ENCODE measurements around the gene ADH5.

The ADH5 gene

DNA sequence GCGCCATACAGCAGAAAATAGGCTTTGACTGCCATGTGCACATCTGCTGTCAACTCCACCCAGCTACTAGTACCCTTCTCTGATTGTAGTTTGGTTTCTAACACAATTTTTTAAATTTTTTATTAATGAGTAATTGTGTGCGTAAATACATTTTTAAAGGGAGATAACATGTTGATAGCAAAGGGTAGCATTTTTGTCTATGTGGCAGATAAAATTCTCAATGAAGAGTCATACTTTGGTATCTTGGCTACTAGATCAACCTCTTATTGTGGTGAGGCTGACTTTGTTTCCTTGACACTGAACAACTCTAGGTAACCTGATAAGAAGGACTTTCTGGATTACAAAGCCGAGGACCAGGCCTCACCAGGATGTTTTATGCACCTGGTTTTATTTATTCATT lies 46.0 kb upstream of the ADH5 start:
- H3K4me1 ChIP-seq (ENCODE audit: low read length), result no peaks in the 10 kb centered on the region
- no peaks in the 10 kb centered on the region for H3F3A ChIP-seq (ENCODE audit: insufficient read depth, low read length)
- no peak overlapping the region for H3K4me3 ChIP-seq (ENCODE audit: low read length)
- no peaks in the 10 kb centered on the region for H4K20me1 ChIP-seq (ENCODE audit: insufficient read depth, low read length)
- H3K36me3 ChIP-seq (replicated peaks; ENCODE audit: insufficient read depth, low read length), result no peaks in the 10 kb centered on the region
- no peak overlapping the region for H2AFZ ChIP-seq (ENCODE audit: low read length)
- H3K27me3 ChIP-seq (replicated peaks; ENCODE audit: insufficient read depth, low read length), result no peaks in the 10 kb centered on the region
- H3K4me2 ChIP-seq (ENCODE audit: low read depth, low read length), result no peak overlapping the region
- no peaks in the 10 kb centered on the region for H3K9me2 ChIP-seq (replicated peaks; ENCODE audit: insufficient read depth, low read length)
- no peak overlapping the region for H3K9ac ChIP-seq (ENCODE audit: low read length)
- no peak for DNase-seq
- no peak for TF ChIP-seq EZH2phosphoT487 (IDR thresholded peaks at IDR 0.05; ENCODE audit: low read length)
- TF ChIP-seq, protein P1, sequence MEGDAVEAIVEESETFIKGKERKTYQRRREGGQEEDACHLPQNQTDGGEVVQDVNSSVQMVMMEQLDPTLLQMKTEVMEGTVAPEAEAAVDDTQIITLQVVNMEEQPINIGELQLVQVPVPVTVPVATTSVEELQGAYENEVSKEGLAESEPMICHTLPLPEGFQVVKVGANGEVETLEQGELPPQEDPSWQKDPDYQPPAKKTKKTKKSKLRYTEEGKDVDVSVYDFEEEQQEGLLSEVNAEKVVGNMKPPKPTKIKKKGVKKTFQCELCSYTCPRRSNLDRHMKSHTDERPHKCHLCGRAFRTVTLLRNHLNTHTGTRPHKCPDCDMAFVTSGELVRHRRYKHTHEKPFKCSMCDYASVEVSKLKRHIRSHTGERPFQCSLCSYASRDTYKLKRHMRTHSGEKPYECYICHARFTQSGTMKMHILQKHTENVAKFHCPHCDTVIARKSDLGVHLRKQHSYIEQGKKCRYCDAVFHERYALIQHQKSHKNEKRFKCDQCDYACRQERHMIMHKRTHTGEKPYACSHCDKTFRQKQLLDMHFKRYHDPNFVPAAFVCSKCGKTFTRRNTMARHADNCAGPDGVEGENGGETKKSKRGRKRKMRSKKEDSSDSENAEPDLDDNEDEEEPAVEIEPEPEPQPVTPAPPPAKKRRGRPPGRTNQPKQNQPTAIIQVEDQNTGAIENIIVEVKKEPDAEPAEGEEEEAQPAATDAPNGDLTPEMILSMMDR (IDR thresholded peaks at IDR 0.05; ENCODE audit: low read length), result no peak
- no peak for TF ChIP-seq EZH2 (optimal IDR thresholded peaks at IDR 0.05; ENCODE audit: low read depth, low read length)
- H3K79me2 ChIP-seq (ENCODE audit: low read length), result no peaks in the 10 kb centered on the region
- no peaks in the 10 kb centered on the region for H3K9me3 ChIP-seq (replicated peaks; ENCODE audit: insufficient read depth, low read length)
- no peak overlapping the region for H3K27ac ChIP-seq (ENCODE audit: low read length)

DNA sequence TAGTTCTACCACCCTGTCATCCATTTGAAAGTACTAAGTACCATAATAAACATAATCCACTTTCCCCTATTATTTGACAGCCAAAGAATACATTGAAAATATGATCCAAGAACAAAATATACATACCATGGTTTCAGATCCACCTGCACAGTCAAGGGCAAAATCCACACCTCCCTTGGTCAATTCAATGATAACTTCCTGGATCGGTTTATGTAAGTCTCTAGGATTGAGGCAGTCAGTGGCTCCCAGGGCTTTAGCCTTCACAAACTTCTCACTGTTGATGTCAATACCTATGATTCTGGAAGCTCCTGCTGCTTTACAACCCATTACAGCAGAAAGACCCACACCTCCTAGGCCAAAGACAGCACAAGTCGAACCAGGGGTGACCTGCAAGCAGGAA lies 42.8 kb upstream of the ADH5 start:
- Histone ChIP-seq H3K9me2 (replicated peaks; ENCODE audit: insufficient read depth, low read length) (no peaks in the 10 kb centered on the region), H4K20me1 (ENCODE audit: insufficient read depth, low read length) (no peaks in the 10 kb centered on the region), H3K4me1 (ENCODE audit: low read length) (no peaks in the 10 kb centered on the region), H3K9ac (ENCODE audit: low read length) (no peak overlapping the region), H3F3A (ENCODE audit: insufficient read depth, low read length) (no peaks in the 10 kb centered on the region), H3K27ac (ENCODE audit: low read length) (no peak overlapping the region), H3K4me2 (ENCODE audit: low read depth, low read length) (no peak overlapping the region), H2AFZ (ENCODE audit: low read length) (no peak overlapping the region), H3K9me3 (replicated peaks; ENCODE audit: insufficient read depth, low read length) (no peaks in the 10 kb centered on the region), H3K36me3 (replicated peaks; ENCODE audit: insufficient read depth, low read length) (no peaks in the 10 kb centered on the region), H3K27me3 (replicated peaks; ENCODE audit: insufficient read depth, low read length) (no peaks in the 10 kb centered on the region), H3K79me2 (ENCODE audit: low read length) (no peaks in the 10 kb centered on the region), H3K4me3 (ENCODE audit: low read length) (no peak overlapping the region)
- no peak for TF ChIP-seq EZH2phosphoT487 (IDR thresholded peaks at IDR 0.05; ENCODE audit: low read length)
- no peak for TF ChIP-seq EZH2 (optimal IDR thresholded peaks at IDR 0.05; ENCODE audit: low read depth, low read length)
- TF ChIP-seq, protein P1 (IDR thresholded peaks at IDR 0.05; ENCODE audit: low read length), result no peak
- DNase-seq, result no peak

DNA sequence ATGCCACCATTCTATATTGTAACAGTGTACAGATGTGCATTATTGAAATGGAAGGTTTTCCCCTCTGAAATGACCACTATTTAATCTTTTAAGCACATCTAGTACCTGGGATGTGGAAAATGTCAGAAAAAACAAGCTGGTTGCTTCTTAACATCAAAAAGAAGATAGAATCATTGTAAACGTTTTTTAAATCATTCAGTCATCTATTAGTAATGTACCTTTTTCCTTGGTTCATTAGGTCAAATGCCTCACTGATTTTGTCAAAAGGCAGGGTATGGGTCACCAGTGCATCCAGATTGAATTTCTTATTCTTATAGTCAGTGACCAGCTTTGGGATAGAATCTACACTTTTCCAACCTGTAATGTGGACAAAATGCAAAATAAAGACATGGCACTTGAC lies 37.8 kb upstream of the ADH5 start:
- Histone ChIP-seq H3K27me3 (replicated peaks; ENCODE audit: insufficient read depth, low read length) (no peaks in the 10 kb centered on the region), H4K20me1 (ENCODE audit: insufficient read depth, low read length) (no peaks in the 10 kb centered on the region), H3K79me2 (ENCODE audit: low read length) (no peaks in the 10 kb centered on the region), H3K36me3 (replicated peaks; ENCODE audit: insufficient read depth, low read length) (no peaks in the 10 kb centered on the region), H3K4me3 (ENCODE audit: low read length) (no peak overlapping the region), H3K4me2 (ENCODE audit: low read depth, low read length) (no peak overlapping the region), H3K27ac (ENCODE audit: low read length) (no peak overlapping the region), H3K9me3 (replicated peaks; ENCODE audit: insufficient read depth, low read length) (no peaks in the 10 kb centered on the region), H3K9me2 (replicated peaks; ENCODE audit: insufficient read depth, low read length) (no peaks in the 10 kb centered on the region), H3K4me1 (ENCODE audit: low read length) (no peaks in the 10 kb centered on the region), H3K9ac (ENCODE audit: low read length) (no peak overlapping the region), H3F3A (ENCODE audit: insufficient read depth, low read length) (no peaks in the 10 kb centered on the region), H2AFZ (ENCODE audit: low read length) (no peak overlapping the region)
- TF ChIP-seq, protein P1 (IDR thresholded peaks at IDR 0.05; ENCODE audit: low read length), result no peak
- no peak for TF ChIP-seq EZH2phosphoT487 (IDR thresholded peaks at IDR 0.05; ENCODE audit: low read length)
- TF ChIP-seq EZH2 (optimal IDR thresholded peaks at IDR 0.05; ENCODE audit: low read depth, low read length), result no peak
- DNase-seq, result no peak
